CD4-positive, alpha-beta T cell treated with Interleukin-2 at 100 ng/mL for 4 hours (primary cell): ENCODE measurements around the gene CCDC106.

Experiments
- DNase-seq: peaks from one replicate; pipeline ENCODE4 v3.0.0-alpha.2; 2020; ENCODE audit warnings: low spot score

CCDC106 gene

DNA sequence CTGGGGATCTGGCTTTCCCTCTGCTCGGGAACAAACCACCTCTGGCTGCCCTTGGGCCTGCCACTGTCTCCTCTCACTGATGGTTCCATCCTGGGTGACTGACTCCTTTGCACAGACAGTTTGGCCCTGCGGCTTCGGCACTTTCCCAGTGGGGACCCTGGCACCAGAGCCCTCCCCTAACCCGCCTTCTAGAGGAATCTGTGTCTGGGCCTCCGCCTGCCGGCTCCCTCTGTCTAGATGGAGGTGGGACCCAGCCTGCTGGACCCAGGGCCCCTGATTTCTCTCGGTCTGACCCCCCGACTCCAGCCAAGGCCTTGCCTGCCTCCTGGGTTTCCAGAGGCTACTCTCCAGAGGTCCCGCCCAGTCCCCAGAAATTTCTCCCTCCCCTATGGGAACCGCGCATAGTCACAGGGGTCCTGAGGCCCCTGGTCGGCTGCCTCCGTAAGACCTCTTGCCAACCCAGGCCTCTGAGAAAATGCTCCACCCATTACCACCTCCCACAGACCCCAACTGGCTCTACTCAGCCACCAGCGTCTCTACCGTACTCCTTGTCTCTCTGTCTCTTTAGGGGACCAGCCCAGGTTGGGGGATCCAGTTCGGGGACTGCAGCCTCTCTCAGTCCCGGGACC, 2.7 kb downstream of the CCDC106 start:
- DNase-seq = no peak

DNA sequence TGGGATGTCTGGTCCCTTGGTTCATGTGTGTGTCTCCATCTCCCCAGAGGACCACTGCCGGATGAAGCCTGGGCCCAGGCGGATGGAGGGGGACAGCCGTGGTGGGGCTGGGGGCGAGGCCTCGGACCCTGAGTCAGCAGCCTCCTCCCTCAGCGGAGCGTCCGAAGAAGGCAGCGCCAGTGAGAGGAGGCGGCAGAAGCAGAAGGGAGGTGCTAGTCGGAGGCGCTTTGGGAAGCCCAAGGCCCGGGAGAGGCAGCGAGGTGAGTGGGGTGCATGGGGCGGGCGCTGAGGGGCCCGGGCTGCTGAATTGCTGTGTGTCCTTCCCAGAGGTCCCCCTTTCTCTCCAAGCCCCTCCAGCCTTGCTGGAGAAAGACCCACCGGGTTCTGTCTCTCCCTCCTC, 3.2 kb downstream of the CCDC106 start:
- DNase-seq = no peak

DNA sequence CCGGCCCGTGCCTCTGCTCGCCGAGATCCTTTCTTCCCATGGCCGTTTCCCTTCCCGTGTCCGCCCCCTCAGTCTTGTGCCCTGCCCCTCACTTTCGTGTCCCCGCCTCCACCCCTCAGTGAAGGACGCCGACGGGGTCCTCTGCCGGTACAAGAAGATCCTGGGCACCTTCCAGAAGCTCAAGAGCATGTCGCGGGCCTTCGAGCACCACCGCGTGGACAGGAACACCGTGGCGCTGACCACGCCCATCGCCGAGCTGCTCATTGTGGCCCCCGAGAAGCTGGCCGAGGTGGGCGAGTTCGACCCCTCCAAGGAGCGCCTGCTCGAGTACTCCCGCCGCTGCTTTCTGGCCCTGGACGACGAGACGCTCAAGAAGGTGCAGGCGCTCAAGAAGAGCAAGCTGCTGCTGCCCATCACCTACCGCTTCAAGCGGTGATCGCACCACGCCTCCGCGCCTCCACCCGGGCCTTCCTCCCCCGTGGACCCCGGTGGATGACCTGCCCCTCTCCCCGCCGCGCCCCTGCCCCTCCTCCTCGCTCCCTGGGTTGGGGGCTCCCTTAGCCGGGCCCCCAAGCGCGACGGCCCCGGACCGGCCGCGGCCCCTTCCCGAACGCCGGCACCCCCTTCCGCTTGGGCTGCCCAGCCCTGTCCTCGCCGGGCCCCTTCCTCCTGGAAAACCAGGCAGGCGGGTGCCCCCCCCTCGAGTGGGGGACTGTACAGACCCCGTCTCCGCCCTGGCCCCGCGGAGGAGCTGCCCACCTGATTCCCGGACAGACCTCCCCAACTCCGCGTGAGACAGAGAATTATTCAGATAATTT, 4.5 kb downstream of the CCDC106 start:
- DNase-seq = no peak

DNA sequence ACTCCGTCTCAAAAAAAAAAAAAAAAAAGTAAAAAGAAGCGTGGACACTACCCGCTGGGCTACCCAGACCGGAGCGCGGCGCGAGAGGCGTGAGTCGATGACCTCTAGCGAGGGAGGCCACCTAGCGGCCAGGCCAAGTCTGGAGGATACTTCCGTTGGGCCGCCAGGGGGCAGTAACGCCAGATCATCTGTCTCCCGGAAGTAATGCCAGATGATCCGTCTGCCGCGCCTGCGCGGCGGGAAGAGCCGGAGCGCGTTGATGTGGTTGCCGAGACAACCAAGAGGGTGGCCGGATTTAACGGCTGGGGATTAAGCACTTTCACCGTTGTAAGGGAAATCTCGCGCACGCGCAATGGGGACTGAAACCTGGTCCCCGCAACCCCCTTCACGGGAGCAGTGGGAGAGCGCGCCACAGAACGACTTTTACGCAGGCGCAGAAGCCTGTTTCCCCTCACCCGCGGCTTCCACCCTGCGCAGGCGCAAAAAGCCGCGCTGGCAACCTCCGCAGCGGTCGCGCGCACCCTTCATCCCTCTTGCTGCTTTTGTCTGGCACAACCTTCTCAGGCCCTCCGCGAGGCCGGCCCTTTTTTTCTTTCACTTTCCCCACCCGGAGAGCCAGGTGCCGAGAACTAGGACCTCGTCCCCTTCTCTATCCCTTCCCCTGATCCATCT, 5.8 kb downstream of the CCDC106 start:
- DNase-seq = peak; percentile 99

DNA sequence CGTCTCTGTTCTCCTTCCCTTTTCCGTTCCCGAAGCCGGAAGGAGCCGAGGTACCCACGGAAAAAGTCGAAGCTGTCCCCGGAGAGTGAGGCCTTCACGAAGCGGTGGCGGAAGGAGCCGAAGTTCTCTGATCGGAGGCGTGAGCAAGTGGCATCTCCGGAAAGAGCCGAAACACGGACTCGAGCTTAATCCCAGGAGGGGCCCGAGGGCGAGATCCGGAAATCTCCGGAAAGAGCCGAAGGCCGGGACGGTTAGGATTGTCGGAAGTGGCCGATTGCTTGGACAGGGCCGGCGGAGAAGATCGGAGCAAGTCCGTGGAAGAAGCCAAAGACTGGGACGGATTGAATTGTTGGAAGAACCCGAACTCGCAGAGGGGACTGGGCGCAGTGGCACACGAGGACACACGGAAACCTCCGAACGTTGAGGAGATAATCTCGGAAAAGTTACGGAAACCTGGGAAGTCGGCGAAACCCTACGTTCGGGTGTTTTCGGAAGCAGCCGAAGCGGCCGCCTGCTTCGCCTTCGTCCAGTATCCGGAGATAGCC, 6.4 kb downstream of the CCDC106 start:
- peak; percentile 100 for DNase-seq

DNA sequence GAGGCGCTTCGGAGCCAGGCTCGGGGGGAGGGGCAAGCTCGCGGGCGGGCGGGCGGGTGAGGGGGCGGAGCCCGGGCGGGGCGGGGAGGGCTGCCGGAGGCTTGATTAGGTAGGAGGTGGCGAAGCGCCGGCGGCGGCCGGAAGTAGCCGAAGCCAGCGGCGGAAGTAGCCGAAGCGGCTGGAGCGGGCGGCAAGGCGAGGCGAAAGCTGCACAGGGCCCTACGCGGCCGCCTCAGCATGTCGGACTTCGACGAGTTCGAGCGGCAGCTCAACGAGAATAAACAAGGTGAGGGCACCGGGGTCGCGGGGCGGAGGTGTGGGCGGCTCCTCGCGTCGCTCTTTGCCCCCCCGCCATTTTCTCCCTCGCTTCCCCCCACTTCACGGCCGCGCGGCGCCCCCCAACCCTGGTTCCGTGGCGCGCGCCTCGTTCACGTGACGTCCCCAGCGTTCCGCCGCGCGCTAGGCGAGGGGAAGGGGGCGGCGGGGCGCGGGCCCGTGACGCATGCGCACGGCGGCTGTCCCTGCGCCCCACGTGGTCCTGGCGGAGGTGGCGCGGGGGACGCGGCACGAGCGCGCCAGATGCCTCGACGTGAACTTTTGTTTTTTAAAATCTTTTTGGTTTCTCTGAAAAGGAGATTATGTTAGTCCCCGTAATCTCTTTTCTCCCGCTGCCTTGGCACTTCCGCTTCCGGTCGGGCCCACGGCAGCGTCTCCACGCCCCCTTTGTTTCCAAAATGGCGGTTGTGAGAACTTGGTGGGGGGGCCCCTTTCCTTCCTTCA, 7.0 kb downstream of the CCDC106 start, which contains the start of gene U2AF2:
U2AF2 (plus strand) TSS at position 168 of the 780 bp plus-strand sequence; CDS start at position 238, 70 bp downstream.
- DNase-seq = peak; percentile 97

DNA sequence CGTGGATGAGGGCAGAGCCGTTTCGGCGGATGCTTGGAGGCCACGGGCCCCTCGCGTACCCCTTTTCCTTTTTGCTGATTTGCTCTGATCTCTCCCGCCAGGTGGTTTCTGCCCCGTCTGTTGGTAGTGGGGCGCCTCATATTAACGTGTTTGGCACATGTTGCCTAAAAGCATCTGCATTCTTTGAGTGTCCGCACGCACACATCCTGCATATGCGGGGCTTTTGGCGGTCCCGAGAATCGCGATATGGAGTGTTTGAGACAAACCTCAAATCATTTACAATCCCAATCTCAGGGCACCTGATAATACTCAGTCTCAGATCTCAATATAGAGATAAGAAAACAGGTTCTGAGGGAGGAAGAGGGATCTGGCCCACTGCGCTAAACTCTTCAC, 7.6 kb downstream of the CCDC106 start:
- DNase-seq = no peak

DNA sequence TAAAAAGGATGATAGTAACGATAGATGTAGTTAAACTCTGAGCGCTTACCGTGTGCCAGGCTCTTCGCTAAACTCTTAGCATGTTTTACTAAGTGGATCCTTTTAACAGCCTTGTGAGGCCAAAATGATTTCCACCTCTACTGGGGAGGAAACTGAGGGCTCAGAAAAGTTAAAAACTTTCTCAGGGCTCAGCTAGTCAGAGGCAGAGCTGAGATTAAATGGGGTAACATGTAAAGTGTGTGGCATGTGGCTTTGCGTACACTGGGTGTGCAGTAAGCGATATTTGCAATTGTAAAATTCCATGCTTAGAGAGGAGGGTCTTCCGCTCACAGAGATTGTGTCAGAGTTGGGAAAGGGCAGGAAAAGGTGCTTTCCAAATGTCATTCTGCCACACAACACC, 8.5 kb downstream of the CCDC106 start:
- no peak for DNase-seq

DNA sequence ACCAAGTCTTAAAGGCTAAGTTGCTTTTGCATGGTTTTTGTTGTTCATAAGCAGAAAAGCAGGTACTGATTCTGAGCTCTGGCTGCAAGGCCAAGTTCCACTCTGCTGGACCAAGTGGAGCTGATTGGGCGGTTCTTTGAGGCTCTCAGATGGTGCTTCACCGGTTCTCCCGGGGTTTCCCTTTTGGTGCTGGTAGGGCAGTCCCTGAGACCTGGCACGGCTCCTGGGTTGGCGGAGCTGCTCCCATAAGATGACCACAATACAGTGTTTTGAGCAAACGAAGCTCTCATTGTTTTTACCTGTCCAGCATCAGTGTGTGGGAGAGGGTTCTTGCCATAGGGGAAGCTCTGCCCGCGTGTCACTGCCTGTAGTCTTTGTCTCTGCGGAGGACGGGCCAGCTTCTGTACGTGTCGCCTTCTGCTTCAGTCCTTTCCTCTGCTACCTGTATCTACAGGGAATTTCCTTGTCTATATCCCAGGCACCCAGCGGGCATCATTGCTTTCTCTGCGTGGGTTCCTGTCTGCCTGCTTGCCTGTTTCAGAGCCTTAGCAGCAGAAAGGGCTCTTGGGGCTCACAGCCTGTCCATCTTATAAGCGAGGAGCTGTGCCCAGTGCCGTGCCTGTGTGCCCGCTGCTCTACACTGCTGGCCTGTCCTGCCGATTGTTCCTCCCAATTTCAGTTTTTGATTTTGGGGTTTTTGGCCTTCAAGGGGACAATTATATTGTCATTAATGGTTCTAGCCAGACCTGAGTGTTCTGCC, 9.2 kb downstream of the CCDC106 start:
- no peak for DNase-seq

DNA sequence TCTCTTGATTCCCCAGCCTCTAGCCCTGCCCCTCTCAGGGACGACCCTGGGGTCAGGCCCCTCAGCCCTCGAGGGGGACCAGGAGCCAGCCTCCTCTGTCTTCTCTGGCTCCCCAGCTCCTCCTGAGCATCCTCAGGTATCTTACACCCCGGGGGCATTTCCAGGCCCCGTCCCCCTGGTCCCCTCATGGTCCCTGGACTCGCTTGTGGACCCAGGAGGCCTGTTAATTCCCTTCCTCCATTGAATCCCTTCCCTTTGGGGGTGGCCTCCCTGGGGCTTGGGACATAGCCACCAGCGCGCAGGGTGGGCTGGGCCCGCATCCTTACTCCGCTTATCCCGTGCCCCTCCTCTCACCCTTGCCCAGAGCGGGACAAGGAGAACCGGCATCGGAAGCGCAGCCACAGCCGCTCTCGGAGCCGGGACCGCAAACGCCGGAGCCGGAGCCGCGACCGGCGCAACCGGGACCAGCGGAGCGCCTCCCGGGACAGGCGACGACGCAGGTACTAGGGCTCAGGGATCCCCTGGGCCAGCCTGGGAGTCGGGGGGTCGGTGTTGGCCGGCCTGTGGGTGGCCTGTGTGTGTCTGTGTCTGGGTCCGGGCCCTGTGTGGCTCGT, 10.9 kb downstream of the CCDC106 start:
- no peak for DNase-seq

DNA sequence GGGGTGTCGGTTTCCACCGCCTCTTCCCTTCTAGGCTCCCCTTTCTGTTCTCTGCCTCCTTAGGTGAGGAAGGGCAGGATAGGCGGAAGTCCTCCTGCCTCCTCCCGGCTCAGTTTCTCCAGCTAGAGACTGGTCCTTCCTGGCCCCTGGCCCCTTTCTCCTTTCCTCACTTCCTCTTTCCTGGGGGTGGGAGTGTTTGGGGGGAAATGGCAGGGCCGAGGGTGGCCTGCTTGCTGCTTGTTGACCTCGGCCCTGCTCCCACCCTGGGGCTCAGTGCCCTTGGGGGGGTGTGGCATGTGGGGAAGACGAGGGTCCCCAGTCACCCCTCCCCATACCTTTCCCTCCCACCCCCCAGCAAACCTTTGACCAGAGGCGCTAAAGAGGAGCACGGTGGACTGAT, 11.8 kb downstream of the CCDC106 start:
- DNase-seq = no peak

DNA sequence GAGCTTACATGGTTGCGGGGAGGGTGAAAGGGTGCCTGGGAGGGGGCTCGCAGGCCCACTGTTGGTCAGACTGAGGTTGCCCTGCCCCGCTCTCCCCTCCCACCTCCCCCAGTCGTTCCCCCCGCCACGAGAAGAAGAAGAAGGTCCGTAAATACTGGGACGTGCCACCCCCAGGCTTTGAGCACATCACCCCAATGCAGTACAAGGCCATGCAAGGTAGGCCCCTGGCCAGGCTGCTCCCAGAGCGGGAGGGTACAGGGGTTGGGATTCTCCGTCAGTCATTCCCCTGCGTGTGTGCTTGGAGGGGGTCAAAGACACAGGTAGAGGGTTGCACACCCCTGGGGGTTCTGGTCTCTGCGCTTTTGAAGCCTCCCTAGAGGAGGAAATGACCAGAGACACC, 12.4 kb downstream of the CCDC106 start:
- no peak for DNase-seq

DNA sequence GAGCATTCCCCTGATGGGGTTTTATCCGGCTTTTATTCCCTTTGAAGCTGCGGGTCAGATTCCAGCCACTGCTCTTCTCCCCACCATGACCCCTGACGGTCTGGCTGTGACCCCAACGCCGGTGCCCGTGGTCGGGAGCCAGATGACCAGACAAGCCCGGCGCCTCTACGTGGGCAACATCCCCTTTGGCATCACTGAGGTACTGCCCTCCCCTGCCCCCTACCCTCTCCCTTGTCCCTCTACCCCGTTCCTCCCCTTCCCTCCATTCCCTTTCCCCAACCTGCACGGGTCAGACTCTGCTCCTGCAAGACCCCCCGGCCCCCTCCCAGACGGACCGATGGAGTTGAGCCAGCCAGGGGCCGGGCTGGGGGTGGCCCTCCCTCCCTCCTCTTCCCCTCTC, 13.0 kb downstream of the CCDC106 start:
- DNase-seq = no peak

DNA sequence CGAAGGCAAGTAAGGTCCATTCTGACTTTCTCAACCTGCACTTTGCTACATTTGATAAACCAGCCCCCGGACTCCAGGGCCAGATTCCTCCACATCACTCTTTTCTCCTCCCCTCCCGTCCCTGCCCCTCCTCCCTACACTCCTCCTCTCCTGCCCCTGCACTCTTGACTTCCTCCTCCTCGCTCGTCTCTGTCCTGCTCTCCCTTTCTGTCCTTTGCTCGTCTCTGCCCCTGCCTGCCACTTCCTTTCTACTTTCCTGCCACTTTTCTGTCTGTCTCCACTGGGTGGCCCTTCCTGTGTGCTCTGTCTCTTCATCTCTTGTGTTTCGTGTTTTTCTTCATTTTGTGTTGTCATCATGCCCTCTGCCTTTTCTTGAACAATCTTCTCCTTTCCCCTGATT, 13.8 kb downstream of the CCDC106 start:
- no peak for DNase-seq

DNA sequence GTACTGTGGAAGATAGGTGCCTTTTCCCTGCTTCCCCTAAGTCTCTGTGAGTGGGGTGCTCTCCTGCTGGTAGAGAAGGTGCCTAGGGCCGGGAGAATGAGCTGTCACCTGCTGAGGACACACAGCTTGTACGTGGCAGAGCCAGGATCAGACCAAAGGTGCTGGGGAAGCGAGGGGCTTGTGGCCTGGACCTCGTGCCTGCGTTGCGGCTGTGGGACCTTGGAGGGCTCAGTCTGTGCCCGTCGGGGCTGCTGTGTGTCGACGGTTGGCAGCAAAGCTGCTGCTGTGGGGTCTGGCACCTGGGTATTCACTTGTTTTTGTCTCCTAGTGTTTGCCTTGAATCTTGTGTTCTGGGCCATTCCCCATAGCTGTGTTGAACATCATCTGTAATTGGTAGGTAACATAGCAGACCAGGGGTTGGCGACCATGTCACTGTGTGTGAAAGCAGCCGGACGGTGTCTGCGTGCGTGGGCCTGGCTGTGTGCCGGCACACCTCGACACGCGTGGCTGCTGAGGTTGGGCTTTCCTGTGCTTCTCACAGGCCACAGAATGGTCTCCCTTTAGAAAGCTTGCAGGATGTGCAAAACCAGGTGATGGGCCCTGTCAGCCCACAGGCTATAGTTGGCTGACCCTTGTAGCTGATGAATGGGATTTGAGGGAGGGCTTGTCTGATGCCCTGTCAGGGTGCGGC, 16.0 kb downstream of the CCDC106 start:
- DNase-seq = no peak

DNA sequence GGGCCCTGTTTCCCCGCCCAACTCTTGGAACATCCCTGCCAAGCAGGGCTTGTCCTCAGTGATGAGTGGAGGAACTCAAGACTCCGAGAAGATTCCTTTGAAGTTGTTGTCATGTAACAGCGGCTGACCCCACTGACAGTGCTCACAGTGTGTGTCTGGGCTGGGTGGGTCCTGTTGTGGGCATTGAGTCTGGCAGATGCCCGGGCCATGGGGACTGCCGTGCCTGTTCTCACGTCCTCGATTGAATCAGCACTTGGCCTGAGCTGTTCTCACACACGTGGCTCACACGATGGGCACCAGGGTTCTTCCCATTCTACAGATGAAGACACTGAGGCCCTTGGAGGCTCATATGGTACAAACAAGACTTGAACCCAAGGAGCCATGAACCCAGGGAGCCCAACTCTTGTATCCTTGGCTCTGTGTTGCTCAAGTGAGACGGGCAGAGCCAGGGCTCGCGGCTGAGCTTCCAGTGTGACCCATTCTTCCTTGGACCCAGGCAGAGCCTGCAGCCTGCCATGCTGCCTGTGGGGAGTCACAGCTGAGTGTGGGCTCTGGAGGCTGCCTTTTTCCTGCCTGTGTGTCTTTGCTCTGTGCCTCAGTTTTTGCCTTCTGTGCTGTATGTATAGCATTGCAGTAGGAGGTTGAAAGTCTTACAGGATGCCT, 18.5 kb downstream of the CCDC106 start:
- no peak for DNase-seq

DNA sequence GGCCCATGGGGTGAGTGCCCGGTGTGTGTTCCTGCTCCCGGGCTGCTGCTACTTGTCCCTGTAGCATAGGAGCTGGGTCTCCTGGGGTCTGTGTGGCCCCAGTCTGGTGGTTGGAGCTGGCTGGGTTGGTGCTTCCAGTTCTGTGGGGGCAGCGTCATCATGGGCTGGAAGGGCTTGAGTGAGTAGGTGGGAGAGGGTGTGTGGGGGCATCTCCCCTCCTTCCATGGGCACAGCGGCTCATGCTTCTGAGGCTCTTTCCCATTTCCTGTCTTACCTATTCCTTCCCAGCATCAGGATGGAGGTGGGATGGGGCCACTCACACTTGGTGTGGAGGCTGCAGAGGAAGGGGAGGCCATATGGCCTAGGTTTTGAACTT, 19.0 kb downstream of the CCDC106 start:
- no peak for DNase-seq

DNA sequence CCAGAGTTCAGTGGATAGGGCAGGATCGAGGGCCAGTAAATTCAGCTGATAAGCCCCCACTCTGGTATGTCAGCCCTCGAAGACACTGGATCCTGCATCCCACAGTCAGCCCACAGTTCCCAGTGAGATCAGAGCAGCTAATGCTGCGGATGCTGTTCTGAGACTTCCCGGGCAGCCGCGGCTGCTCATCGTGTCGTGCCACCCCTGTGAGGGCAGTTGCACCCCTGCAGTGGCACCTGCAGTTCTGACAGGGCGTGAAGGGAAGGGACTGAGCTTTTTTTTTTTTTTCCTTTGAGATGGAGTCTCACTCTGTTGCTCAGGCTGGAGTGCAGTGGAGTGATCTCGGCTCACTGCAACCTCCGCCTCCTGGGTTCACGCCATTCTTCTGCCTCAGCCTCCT, 19.5 kb downstream of the CCDC106 start:
- no peak for DNase-seq

DNA sequence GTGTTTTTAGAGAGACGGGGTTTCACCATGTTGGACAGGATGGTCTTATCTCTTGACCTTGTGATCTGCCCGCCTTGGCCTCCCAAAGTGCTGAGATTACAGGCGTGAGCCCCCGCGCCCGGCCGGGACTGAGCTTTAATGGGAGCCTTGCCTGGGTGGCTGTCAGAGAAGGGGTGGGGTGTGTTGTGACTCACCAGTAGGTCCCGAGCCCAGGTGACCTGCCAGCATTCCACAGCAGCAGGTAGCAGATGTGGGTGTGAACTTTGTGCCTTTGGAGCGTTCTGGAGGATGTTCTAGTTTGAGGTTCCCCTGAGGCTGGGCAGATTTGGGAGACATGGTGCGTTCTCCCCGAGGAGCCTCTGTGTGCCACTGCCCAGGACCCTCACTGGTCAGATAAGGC, 19.9 kb downstream of the CCDC106 start:
- DNase-seq = no peak
